Muscle of leg (tissue), 9 donors: ENCODE measurements around the gene ZNF491. TPM values are rescaled to one million over a fixed set of nuclear protein-coding genes. Genes with fewer than 3 reads are reported as not detected.

Experiments used
- polyA plus RNA-seq, 8 donors: library from polyadenylated mRNA; unstranded; fragments of 120-200 nt; gene quantifications; one replicate each; pipeline versions ENCODE4 v1.2.1 to v1.2.3, GENCODE V29; 2013; ENCODE audit warnings: inconsistent platforms in 1 of 8, low replicate concordance in 1 of 8; ENCODE audit not compliant: insufficient read length in 8 of 8, insufficient read depth in 1 of 8
- total RNA-seq: library from RNA; stranded (reverse); fragments of 120-200 nt; gene quantifications from one replicate; pipeline ENCODE4 v1.2.4, GENCODE V29; 2013

Gene ZNF491
- total and polyA plus RNA-seq, 9 donors: 1.9 to 4.8 (median 2.6) TPM

Other genes with a start within 250 kb of the ZNF491 start
- 32.3 TPM for gene ELOF1, start 239.3 kb upstream of the ZNF491 start, total RNA-seq
- gene ELOF1, start 239.3 kb upstream of the ZNF491 start, polyA plus RNA-seq: 10 to 100 TPM; 33.5 to 43.3 (median 38.8) TPM
- 1.8 TPM for gene ACP5, start 220.9 kb upstream of the ZNF491 start, total RNA-seq
- 1 to 10 TPM in 7 of 8 donors, under 1 TPM in 1; 0.81 to 4.9 (median 1.5) TPM for gene ACP5, start 220.9 kb upstream of the ZNF491 start, polyA plus RNA-seq
- 20.5 TPM for gene ZNF627, start 201.0 kb upstream of the ZNF491 start, total RNA-seq
- gene ZNF627, start 201.0 kb upstream of the ZNF491 start, polyA plus RNA-seq: 10 to 100 TPM; 11.1 to 16.1 (median 12.9) TPM
- gene ZNF823, start 59.6 kb upstream of the ZNF491 start, total RNA-seq: 9.1 TPM
- 1 to 10 TPM; 3.1 to 4.9 (median 4.2) TPM for gene ZNF823, start 59.6 kb upstream of the ZNF491 start, polyA plus RNA-seq
- gene ZNF441, start 31.5 kb upstream of the ZNF491 start, total RNA-seq: 13.2 TPM
- 1 to 10 TPM; 5.2 to 7.2 (median 6.2) TPM for gene ZNF441, start 31.5 kb upstream of the ZNF491 start, polyA plus RNA-seq
- 6.8 TPM for gene ZNF440, start 15.8 kb downstream of the ZNF491 start, total RNA-seq
- gene ZNF440, start 15.8 kb downstream of the ZNF491 start, polyA plus RNA-seq: 1 to 10 TPM; 3.0 to 7.0 (median 4.8) TPM
- 5.1 TPM for gene ZNF439, start 50.2 kb downstream of the ZNF491 start, total RNA-seq
- gene ZNF439, start 50.2 kb downstream of the ZNF491 start, polyA plus RNA-seq: 1 to 10 TPM; 3.2 to 5.7 (median 4.3) TPM
- gene ZNF69, start 89.3 kb downstream of the ZNF491 start, total RNA-seq: 5.6 TPM
- gene ZNF69, start 89.3 kb downstream of the ZNF491 start, polyA plus RNA-seq: 1 to 10 TPM; 3.0 to 5.6 (median 4.2) TPM
- 7.9 TPM for gene ZNF700, start 126.6 kb downstream of the ZNF491 start, total RNA-seq
- gene ZNF700, start 126.6 kb downstream of the ZNF491 start, polyA plus RNA-seq: 1 to 10 TPM; 4.6 to 9.5 (median 6.6) TPM
- 2.5 TPM for gene ZNF763, start 166.5 kb downstream of the ZNF491 start, total RNA-seq
- gene ZNF763, start 166.5 kb downstream of the ZNF491 start, polyA plus RNA-seq: 1 to 10 TPM; 1.1 to 2.6 (median 1.8) TPM
- gene ZNF433, start 237.2 kb downstream of the ZNF491 start, total RNA-seq: 6.4 TPM
- gene ZNF433, start 237.2 kb downstream of the ZNF491 start, polyA plus RNA-seq: 1 to 10 TPM; 3.2 to 5.0 (median 3.7) TPM